ENCODE results near the gene MYO1E.
A peak's percentile ranks its signal among the peaks of the same experiment; 100 is the strongest.

MYO1E gene

GRCh38 chr15:59260090-59260489 is 112.6 kb downstream of the MYO1E start:
- no peak for DNase-seq (ENCODE audit: low spot score)

- DNase-seq (ENCODE audit: low spot score), result no peak
These were observed 113.3 kb downstream of the MYO1E start for GRCh38 chr15:59259137-59259943.

- no peak for DNase-seq (ENCODE audit: low spot score)
These were observed 114.4 kb downstream of the MYO1E start for GRCh38 chr15:59258317-59258716.

- DNase-seq (ENCODE audit: low spot score), result no peak
These were observed 115.5 kb downstream of the MYO1E start for GRCh38 chr15:59257140-59257539.

GRCh38 chr15:59256482-59256881 is 116.2 kb downstream of the MYO1E start:
- no peak for DNase-seq (ENCODE audit: low spot score)

GRCh38 chr15:59255680-59256336 is 116.9 kb downstream of the MYO1E start:
- DNase-seq (ENCODE audit: low spot score), result no peak

- no peak for DNase-seq (ENCODE audit: low spot score)
These were observed 120.5 kb downstream of the MYO1E start for GRCh38 chr15:59252137-59252536.

GRCh38 chr15:59251001-59251845 is 121.4 kb downstream of the MYO1E start:
- DNase-seq (ENCODE audit: low spot score), result no peak

GRCh38 chr15:59250249-59250648 is 122.4 kb downstream of the MYO1E start:
- DNase-seq (ENCODE audit: low spot score), result no peak

GRCh38 chr15:59249816-59250215 is 122.9 kb downstream of the MYO1E start:
- DNase-seq (ENCODE audit: low spot score), result no peak

GRCh38 chr15:59247364-59247763 is 125.3 kb downstream of the MYO1E start:
- DNase-seq (ENCODE audit: low spot score), result peak; percentile 55

- DNase-seq (ENCODE audit: low spot score), result no peak
These were observed 127.1 kb downstream of the MYO1E start for GRCh38 chr15:59245559-59245958.

- DNase-seq (ENCODE audit: low spot score), result no peak
These were observed 128.3 kb downstream of the MYO1E start for GRCh38 chr15:59244337-59244736.

GRCh38 chr15:59243622-59244021 is 129.0 kb downstream of the MYO1E start:
- no peak for DNase-seq (ENCODE audit: low spot score)

- DNase-seq (ENCODE audit: low spot score), result no peak
These were observed 130.0 kb downstream of the MYO1E start for GRCh38 chr15:59242649-59243048.

- DNase-seq (ENCODE audit: low spot score), result no peak
These were observed 132.6 kb downstream of the MYO1E start for GRCh38 chr15:59240036-59240435.

GRCh38 chr15:59237924-59238331 is 134.7 kb downstream of the MYO1E start:
- DNase-seq (ENCODE audit: low spot score), result no peak

GRCh38 chr15:59237119-59237855 is 135.4 kb downstream of the MYO1E start:
- DNase-seq (ENCODE audit: low spot score), result no peak

GRCh38 chr15:59236394-59236793 is 136.3 kb downstream of the MYO1E start:
- DNase-seq (ENCODE audit: low spot score), result no peak

- no peak for DNase-seq (ENCODE audit: low spot score)
These were observed 140.2 kb downstream of the MYO1E start for GRCh38 chr15:59232476-59232875.

- DNase-seq (ENCODE audit: low spot score), result no peak
These were observed 142.1 kb downstream of the MYO1E start for GRCh38 chr15:59230531-59231055.

GRCh38 chr15:59229453-59229852 is 143.2 kb downstream of the MYO1E start:
- DNase-seq (ENCODE audit: low spot score), result no peak
